Neuronal stem cell (in vitro differentiated cells): Measurements from ENCODE around the gene ZBTB39.

Experiments used
- DNase-seq: peaks from one replicate; pipeline ENCODE4 v3.0.0-alpha.2; 2013; ENCODE audit warnings: low spot score
- H2AFZ ChIP-seq: one replicate; pipeline ENCODE4 v1.6.1; 2013; ENCODE audit warnings: mild to moderate bottlenecking, low read length, inconsistent platforms
- H2AK5ac ChIP-seq: 2 replicates; pipeline ENCODE4 v1.6.1; 2013; ENCODE audit warnings: low read depth, mild to moderate bottlenecking, inconsistent platforms, low read length, moderate library complexity, mixed read lengths
- H2BK120ac ChIP-seq: 2 replicates; pipeline ENCODE4 v1.6.1; 2013; ENCODE audit warnings: low read depth, mild to moderate bottlenecking, inconsistent platforms, low read length, moderate library complexity, mixed read lengths
- H2BK12ac ChIP-seq: one replicate; pipeline ENCODE4 v1.6.1; 2013; ENCODE audit warnings: low read length, inconsistent platforms
- H2BK15ac ChIP-seq: 2 replicates; pipeline ENCODE4 v1.6.1; 2013; ENCODE audit warnings: mild to moderate bottlenecking, low read length, inconsistent platforms, mixed read lengths
- H2BK5ac ChIP-seq: one replicate; pipeline ENCODE4 v1.6.1; 2013; ENCODE audit warnings: inconsistent platforms, mild to moderate bottlenecking, low read length, moderate library complexity
- H3K14ac ChIP-seq: one replicate; pipeline ENCODE4 v1.6.1; 2013; ENCODE audit warnings: low read length, inconsistent platforms
- H3K18ac ChIP-seq: 2 replicates; pipeline ENCODE4 v1.6.1; 2013; ENCODE audit warnings: low read length, inconsistent platforms
- H3K23ac ChIP-seq: 2 replicates; pipeline ENCODE4 v1.6.1; 2013; ENCODE audit warnings: low read depth, mild to moderate bottlenecking, mixed read lengths, low read length, inconsistent platforms; ENCODE audit not compliant: poor library complexity
- H3K27ac ChIP-seq: replicated peaks from 3 replicates; pipeline ENCODE4 v1.5.1; 2013; ENCODE audit warnings: low read length, inconsistent platforms
- H3K27me3 ChIP-seq, 3 experiments: 2 replicates each; pipeline ENCODE4 v1.6.1; 2013; ENCODE audit warnings: low read length in 3 of 3, mild to moderate bottlenecking in 2 of 3, inconsistent platforms in 1 of 3, low read depth in 1 of 3, mixed read lengths in 1 of 3, moderate library complexity in 1 of 3; ENCODE audit not compliant: control insufficient read depth in 3 of 3, insufficient read depth in 3 of 3
- H3K36me3 ChIP-seq, 2 donors: replicated peaks in 1 of 2; 2 replicates each; pipeline ENCODE4 v1.6.1; 2013; ENCODE audit warnings: low read length in 2 of 2; ENCODE audit not compliant: control insufficient read depth in 2 of 2, insufficient read depth in 2 of 2
- H3K4ac ChIP-seq: 2 replicates; pipeline ENCODE4 v1.6.1; 2013; ENCODE audit warnings: inconsistent platforms, mild to moderate bottlenecking, low read length, moderate library complexity
- H3K4me1 ChIP-seq, 2 donors: 1 replicate in 1 of 2; 2 replicates in 1 of 2; pipeline ENCODE4 v1.6.1; 2013; ENCODE audit warnings: low read length in 2 of 2, low read depth in 1 of 2; ENCODE audit not compliant: control insufficient read depth in 2 of 2, insufficient read depth in 1 of 2
- H3K4me2 ChIP-seq: one replicate; pipeline ENCODE4 v1.6.1; 2013; ENCODE audit warnings: mild to moderate bottlenecking, low read length, inconsistent platforms; ENCODE audit not compliant: insufficient read depth, poor library complexity, severe bottlenecking
- H3K4me3 ChIP-seq, 2 donors: 2 replicates each; pipeline ENCODE4 v1.5.1; 2013; ENCODE audit warnings: low read length in 2 of 2, mild to moderate bottlenecking in 2 of 2, inconsistent platforms in 1 of 2, moderate library complexity in 1 of 2
- H3K79me1 ChIP-seq: one replicate; pipeline ENCODE4 v1.6.1; 2013; ENCODE audit warnings: low read depth, mild to moderate bottlenecking, inconsistent platforms, low read length, moderate library complexity
- H3K9ac ChIP-seq: one replicate; pipeline ENCODE4 v1.6.1; 2013; ENCODE audit warnings: mild to moderate bottlenecking, low read depth, low read length, inconsistent platforms; ENCODE audit not compliant: poor library complexity
- H3K9me3 ChIP-seq, 2 donors: replicated peaks in 1 of 2; 2 replicates each; pipeline versions ENCODE3 to v1.6.1; 2013; ENCODE audit warnings: low read length in 2 of 2, mild to moderate bottlenecking in 2 of 2, inconsistent platforms in 1 of 2, low read depth in 1 of 2, mixed read lengths in 1 of 2, moderate library complexity in 1 of 2; ENCODE audit not compliant: control insufficient read depth in 2 of 2, insufficient read depth in 1 of 2
- H4K8ac ChIP-seq: one replicate; pipeline ENCODE4 v1.6.1; 2013; ENCODE audit warnings: low read depth, mild to moderate bottlenecking, inconsistent platforms, low read length, moderate library complexity
- H4K91ac ChIP-seq: one replicate; pipeline ENCODE4 v1.6.1; 2013; ENCODE audit warnings: low read length, low read depth, mild to moderate bottlenecking, inconsistent platforms; ENCODE audit not compliant: poor library complexity
- WGBS, 2 donors: extraction: QIAGEN DNeasy Blood & Tissue Kit; methylation state at CpG; one replicate each; pipeline ENCODE4 v1.1.7; 2013; ENCODE audit warnings: missing lambda C conversion rate in 2 of 2, mixed read lengths in 1 of 2; ENCODE audit not compliant: insufficient read length in 2 of 2, insufficient replicate concordance in 1 of 2; ENCODE audit errors: extremely low coverage in 2 of 2; 5-methylcytosine and 5-hydroxymethylcytosine counted together

The ZBTB39 gene

GRCh38 chr12:57044468-57044867 is 38.1 kb upstream of the ZBTB39 start:
- Histone ChIP-seq H3K4me1 (no peaks in the 10 kb centered on the region), H2BK5ac (no peak overlapping the region), H3K36me3 (no peaks in the 10 kb centered on the region), H3K27me3 (peaks cover 0 to 61% (median 0%) of the 10 kb centered on the region in 3 experiments), H3K27ac (no peak overlapping the region), H4K8ac (no peak overlapping the region), H2BK12ac (no peak overlapping the region), H2AFZ (no peak overlapping the region), H3K79me1 (no peaks in the 10 kb centered on the region), H3K4me3 (no peak overlapping the region), H2BK15ac (no peak overlapping the region), H2BK120ac (no peak overlapping the region), H3K9me3 (no peaks in the 10 kb centered on the region), H3K9ac (no peak overlapping the region), H2AK5ac (no peak overlapping the region), H3K18ac (no peak overlapping the region), H3K23ac (no peak overlapping the region), H3K4ac (no peak overlapping the region), H3K4me2 (no peak overlapping the region), H4K91ac (no peak overlapping the region), H3K14ac (no peak overlapping the region)
- DNase-seq = no peak
- no CpG with 5 or more reads among the region's 6 CpGs for WGBS, 2 donors

- Histone ChIP-seq H3K23ac (no peak overlapping the region), H3K36me3 (no peaks in the 10 kb centered on the region), H3K27ac (no peak overlapping the region), H3K4me3 (no peak overlapping the region), H3K4ac (no peak overlapping the region), H2BK15ac (no peak overlapping the region), H3K18ac (no peak overlapping the region), H3K14ac (no peak overlapping the region), H4K91ac (no peak overlapping the region), H2BK5ac (no peak overlapping the region), H2AFZ (no peak overlapping the region), H4K8ac (no peak overlapping the region), H3K4me2 (no peak overlapping the region), H2BK120ac (no peak overlapping the region), H2AK5ac (no peak overlapping the region), H3K9ac (no peak overlapping the region), H3K4me1 (no peaks in the 10 kb centered on the region), H3K9me3 (no peaks in the 10 kb centered on the region), H3K79me1 (no peaks in the 10 kb centered on the region), H3K27me3 (peaks cover 0 to 73% (median 0%) of the 10 kb centered on the region in 3 experiments), H2BK12ac (no peak overlapping the region)
- WGBS, 2 donors = no CpG with 5 or more reads among the region's 2 CpGs
- no peak for DNase-seq
Observed at GRCh38 chr12:57042695-57043094, 36.3 kb upstream of the ZBTB39 start.

- Histone ChIP-seq H3K4ac (no peak overlapping the region), H2BK15ac (no peak overlapping the region)
Observed at GRCh38 chr12:57040750-57041149, 34.4 kb upstream of the ZBTB39 start.

GRCh38 chr12:57040211-57040610 is 33.9 kb upstream of the ZBTB39 start:
- Histone ChIP-seq H3K4me3 (no peak overlapping the region), H3K79me1 (no peaks in the 10 kb centered on the region), H2AK5ac (no peak overlapping the region), H2AFZ (no peak overlapping the region), H3K14ac (no peak overlapping the region), H4K91ac (no peak overlapping the region), H3K4me1 (peaks cover 0 to 1% of the 10 kb centered on the region in 2 donors), H4K8ac (no peak overlapping the region), H3K18ac (no peak overlapping the region), H2BK12ac (no peak overlapping the region), H3K9ac (no peak overlapping the region), H3K36me3 (no peaks in the 10 kb centered on the region), H3K23ac (no peak overlapping the region), H3K4me2 (no peak overlapping the region), H2BK5ac (no peak overlapping the region), H3K9me3 (no peaks in the 10 kb centered on the region), H2BK120ac (no peak overlapping the region), H3K4ac (no peak overlapping the region), H2BK15ac (no peak overlapping the region), H3K27ac (no peak overlapping the region), H3K27me3 (peaks cover 0 to 78% (median 0%) of the 10 kb centered on the region in 3 experiments)
- no peak for DNase-seq
- WGBS, 2 donors = no CpG with 5 or more reads among the region's 4 CpGs

More at GRCh38 chr12:57040750-57041149, 34.4 kb upstream of the ZBTB39 start:
- WGBS, 2 donors = no CpG with 5 or more reads among the region's 2 CpGs
- DNase-seq = no peak
- no peak overlapping the region for H3K14ac ChIP-seq
- H2BK5ac ChIP-seq = no peak overlapping the region
- no peak overlapping the region for H3K23ac ChIP-seq
- H3K9me3 ChIP-seq = no peaks in the 10 kb centered on the region
- peaks cover 0 to 78% (median 0%) of the 10 kb centered on the region in 3 experiments for H3K27me3 ChIP-seq
- no peaks in the 10 kb centered on the region for H3K79me1 ChIP-seq
- no peak overlapping the region for H3K18ac ChIP-seq
- no peak overlapping the region for H2BK120ac ChIP-seq
- no peaks in the 10 kb centered on the region for H3K36me3 ChIP-seq
- no peak overlapping the region for H3K9ac ChIP-seq
- no peak overlapping the region for H2AK5ac ChIP-seq
- peaks cover 0 to 1% of the 10 kb centered on the region in 2 donors for H3K4me1 ChIP-seq
- H4K91ac ChIP-seq = no peak overlapping the region
- no peak overlapping the region for H3K4me3 ChIP-seq
- no peak overlapping the region for H2BK12ac ChIP-seq
- H3K27ac ChIP-seq = no peak overlapping the region
- H3K4me2 ChIP-seq = no peak overlapping the region
- no peak overlapping the region for H4K8ac ChIP-seq
- H2AFZ ChIP-seq = no peak overlapping the region
